Pancreas (tissue), 10 donors: ENCODE results near the gene PRSS3. TPM values are rescaled to one million over a fixed set of nuclear protein-coding genes. Genes with fewer than 3 reads are reported as not detected.

Experiments
- ATAC-seq, 4 donors: fragments of 200-7000 bp; cut with Tn5 transposase; one replicate each; pipeline versions ENCODE4 v1.8.0 to v1.9.1; 2020; ENCODE audit warnings: mild to moderate bottlenecking in 4 of 4, moderate library complexity in 4 of 4
- DNase-seq, 6 donors: peaks; one replicate each; pipeline ENCODE4 v3.0.0-alpha.2; 2020
- FAIRE-seq: peaks from 2 replicates; lab custom pipeline; 2012; peaks lifted over from hg19 to GRCh38; lab: Jason Lieb, UNC
- H3K27ac ChIP-seq, 4 donors: fragments of 200-600 bp; sonication (generic); 1 replicate in 3 of 4; 2 replicates in 1 of 4; pipeline versions ENCODE4 v1.5.0 to v1.8.0; 2020
- H3K27me3 ChIP-seq, 4 donors: fragments of 200-600 bp; one replicate each; pipeline ENCODE4 v1.8.0; 2021
- H3K36me3 ChIP-seq, 3 donors: fragments of 200-600 bp; sonication (generic) in 1 of 3; one replicate each; pipeline versions ENCODE4 v1.5.0 to v1.8.0; 2020 to 2021
- H3K4me1 ChIP-seq, 3 donors: fragments of 200-600 bp; one replicate each; pipeline ENCODE4 v1.8.0; 2021
- H3K4me3 ChIP-seq, 4 donors: fragments of 200-600 bp; sonication (generic) in 2 of 4; one replicate each; pipeline versions ENCODE4 v1.5.0 to v1.8.0; 2020 to 2021
- H3K9me3 ChIP-seq, 4 donors: fragments of 200-600 bp; one replicate each; pipeline ENCODE4 v1.8.0; 2021
- CTCF ChIP-seq, 4 donors: fragments of 200-600 bp; sonication (generic) in 3 of 4; IDR thresholded peaks; one replicate each; pipeline versions ENCODE4 v1.5.0 to v1.8.0; 2021; ENCODE audit warnings: antibody characterized with exemption in 4 of 4
- WGBS, 2 donors: extraction: QIAGEN DNeasy Blood & Tissue Kit; methylation state at CpG; one replicate each; pipeline ENCODE4 v1.1.7; 2013; 5-methylcytosine and 5-hydroxymethylcytosine counted together
- intact Hi-C, 3 donors: fragments of 100-400 bp; cut with DNase I; formaldehyde crosslinking; loops; one replicate each; pipeline versions ENCODE4 v1.11.1 to v1.14.2; 2022
- polyA plus RNA-seq, 2 donors: library from polyadenylated mRNA; stranded (reverse); fragments of 200-250 nt; gene quantifications; one replicate each; pipeline ENCODE4 v1.2.3, GENCODE V29; 2013
- total RNA-seq, 6 donors: library from RNA; stranded (reverse); fragmentation: NEBNext Ultra II Directional in 4 of 6; extraction: Animal tissue kit (Norgen Biotek cat#: 25700) in 4 of 6; gene quantifications; one replicate each; pipeline versions ENCODE4 v1.2.1 to v1.2.4, GENCODE V29; 2021 to 2023
- donor health status: healthy with polysubstance abuse.
- donor health status: DM: no; HTN: no; CAD: no; lungs with moderate emphysema.
- donor health status: DM: no; HTN: no; CAD: no.
- donor health status: control.
- donor health status: control.
- donor health status: Bipolar disorder and iron deficiency.
- donor health status: DM: yes; HTN: yes; CAD: no.
- donor health status: DM: no; HTN: no; CAD: no.
- donor health status: DM: no; HTN: no; CAD: no.
- donor health status: DM: yes; HTN: yes; CAD: no.

The PRSS3 gene
- total and polyA plus RNA-seq, 8 donors, result 341 to 5,218 (median 1,394) TPM

- WGBS, 2 donors, result 0 to 1% methylated on average over 54 to 80 of the region's 81 CpGs
- peak overlapping the region; percentile 89 to 99 (median 96) for H3K27ac ChIP-seq
- H3K4me1 ChIP-seq, result peaks cover 6 to 41% (median 20%) of the 10 kb centered on the region in 3 donors
- no peaks in the 10 kb centered on the region for H3K27me3 ChIP-seq
- DNase-seq (peak in 5 of 6 donors; percentile 63 to 85 (median 70)), ATAC-seq (peak; percentile 9 to 38 (median 26)), FAIRE-seq (no peak)
- H3K36me3 ChIP-seq, result no peaks in the 10 kb centered on the region
- intact Hi-C loops, result loop anchor here in 1 of 3 donors (5.0 kb wide), 1 partner anchor 35 kb away; no protein-coding TSS in a partner anchor
- no peaks in the 10 kb centered on the region for H3K9me3 ChIP-seq
- no peak for TF ChIP-seq CTCF (IDR thresholded peaks at IDR 0.05)
- peak overlapping the region; percentile 66 to 93 (median 76) for H3K4me3 ChIP-seq
Measured at GRCh38 chr9:33817327-33818166, 22.2 kb downstream of the PRSS3 start.

- H3K27ac ChIP-seq, result peak overlapping the region; percentile 89 to 99 (median 96)
- no peaks in the 10 kb centered on the region for H3K27me3 ChIP-seq
- ATAC-seq (peak in 3 of 4 donors; percentile 9 to 20 (median 20)), DNase-seq (peak in 2 of 6 donors; percentile 54 to 56), FAIRE-seq (no peak)
- TF ChIP-seq CTCF (IDR thresholded peaks at IDR 0.05), result no peak
- intact Hi-C loops, result loop anchor here in 1 of 3 donors (5.0 kb wide), 1 partner anchor 34 kb away; no protein-coding TSS in a partner anchor
- peaks cover 5 to 41% (median 20%) of the 10 kb centered on the region in 3 donors for H3K4me1 ChIP-seq
- WGBS, 2 donors, result 0 to 1% methylated on average over 18 of the region's 18 CpGs
- H3K36me3 ChIP-seq, result no peaks in the 10 kb centered on the region
- no peaks in the 10 kb centered on the region for H3K9me3 ChIP-seq
- H3K4me3 ChIP-seq, result peak overlapping the region; percentile 66 to 93 (median 76)
Measured at GRCh38 chr9:33818167-33818846, 22.9 kb downstream of the PRSS3 start.

- FAIRE-seq, result no peak
- Histone ChIP-seq H3K36me3 (no peaks in the 10 kb centered on the region), H3K4me1 (peaks cover 3 to 36% (median 18%) of the 10 kb centered on the region in 3 donors)
Measured at GRCh38 chr9:33818847-33819500, 23.6 kb downstream of the PRSS3 start.

More at GRCh38 chr9:33818847-33819500, 23.6 kb downstream of the PRSS3 start:
- peak overlapping the region; percentile 50 to 99 (median 94) for H3K27ac ChIP-seq
- intact Hi-C loops, result loop anchor here in 1 of 3 donors (5.0 kb wide), 1 partner anchor 33 kb away; no protein-coding TSS in a partner anchor
- DNase-seq (no peak), ATAC-seq (no peak)
- H3K9me3 ChIP-seq, result no peaks in the 10 kb centered on the region
- H3K4me3 ChIP-seq, result peak overlapping the region; percentile 66 to 93 (median 76)
- TF ChIP-seq CTCF (IDR thresholded peaks at IDR 0.05), result no peak
- WGBS, 2 donors, result 7 to 8% methylated on average over 4 of the region's 4 CpGs
- H3K27me3 ChIP-seq, result no peaks in the 10 kb centered on the region
